ENCODE results near the gene ADD2. TPM values are rescaled to one million over a fixed set of nuclear protein-coding genes. Genes with fewer than 3 reads are reported as not detected.

The ADD2 gene
- total RNA-seq, 4 donors from 2014 or later = 0.40 to 1.9 (median 1.1) TPM

DNA sequence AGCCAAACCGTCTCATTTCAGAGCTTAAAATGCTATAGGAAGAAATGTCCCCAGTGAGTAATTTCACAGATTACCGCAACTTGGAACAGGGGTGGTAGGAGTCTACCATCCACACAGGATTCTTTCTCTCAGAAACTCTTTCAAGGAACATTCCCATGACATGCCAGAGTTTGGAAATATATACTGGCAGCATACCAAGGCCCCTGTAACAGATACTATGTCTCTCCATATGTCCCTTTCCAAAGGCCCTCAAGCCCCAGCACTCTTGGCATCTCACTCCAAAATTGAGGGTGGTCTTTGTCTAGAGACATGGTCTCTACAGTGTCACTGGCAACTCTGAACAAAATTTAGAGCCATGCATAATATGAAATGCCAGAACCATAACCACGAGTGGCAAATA is 11.5 kb upstream of the ADD2 start:
- H3K27me3 ChIP-seq = peaks cover 24% of the 10 kb centered on the region
- in situ Hi-C loops (cut with MboI; ENCODE audit: low pct_ligation_motif_present in 1 of 4, low pct_unique_long_range_greater_than_20kb in 1 of 4, low sequenced_read_pairs in 3 of 4) (no loop called here), intact Hi-C loops (cut with DNase I; ENCODE audit: low total_unique reads) (no loop called here)
- TF ChIP-seq POLR2AphosphoS5 (IDR thresholded peaks at IDR 0.05) (no peak), EP300 (IDR thresholded peaks at IDR 0.05; ENCODE audit: low read depth) (no peak), POLR2A (IDR thresholded peaks at IDR 0.05) (no peak)
- TF ChIP-seq, protein P1, sequence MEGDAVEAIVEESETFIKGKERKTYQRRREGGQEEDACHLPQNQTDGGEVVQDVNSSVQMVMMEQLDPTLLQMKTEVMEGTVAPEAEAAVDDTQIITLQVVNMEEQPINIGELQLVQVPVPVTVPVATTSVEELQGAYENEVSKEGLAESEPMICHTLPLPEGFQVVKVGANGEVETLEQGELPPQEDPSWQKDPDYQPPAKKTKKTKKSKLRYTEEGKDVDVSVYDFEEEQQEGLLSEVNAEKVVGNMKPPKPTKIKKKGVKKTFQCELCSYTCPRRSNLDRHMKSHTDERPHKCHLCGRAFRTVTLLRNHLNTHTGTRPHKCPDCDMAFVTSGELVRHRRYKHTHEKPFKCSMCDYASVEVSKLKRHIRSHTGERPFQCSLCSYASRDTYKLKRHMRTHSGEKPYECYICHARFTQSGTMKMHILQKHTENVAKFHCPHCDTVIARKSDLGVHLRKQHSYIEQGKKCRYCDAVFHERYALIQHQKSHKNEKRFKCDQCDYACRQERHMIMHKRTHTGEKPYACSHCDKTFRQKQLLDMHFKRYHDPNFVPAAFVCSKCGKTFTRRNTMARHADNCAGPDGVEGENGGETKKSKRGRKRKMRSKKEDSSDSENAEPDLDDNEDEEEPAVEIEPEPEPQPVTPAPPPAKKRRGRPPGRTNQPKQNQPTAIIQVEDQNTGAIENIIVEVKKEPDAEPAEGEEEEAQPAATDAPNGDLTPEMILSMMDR (IDR thresholded peaks at IDR 0.05) = no peak
- H3K36me3 ChIP-seq = no peaks in the 10 kb centered on the region
- H3K4me3 ChIP-seq = no peak overlapping the region
- no peak overlapping the region for H3K27ac ChIP-seq
- H3K4me1 ChIP-seq = no peaks in the 10 kb centered on the region
- WGBS, 2 donors (ENCODE audit: low coverage in 1 of 2) = 71 to 84% methylated on average over 1 to 3 of the region's 3 CpGs
- no peaks in the 10 kb centered on the region for H3K9me3 ChIP-seq
- no peak for DNase-seq

GRCh38 chr2:70778676-70779075 is 10.7 kb upstream of the ADD2 start:
- Histone ChIP-seq H3K36me3 (no peaks in the 10 kb centered on the region), H3K9me3 (no peaks in the 10 kb centered on the region), H3K4me3 (no peak overlapping the region), H3K4me1 (no peaks in the 10 kb centered on the region), H3K27me3 (peaks cover 32% of the 10 kb centered on the region), H3K27ac (no peak overlapping the region)
- no peak for DNase-seq
- TF ChIP-seq POLR2A (IDR thresholded peaks at IDR 0.05) (no peak), EP300 (IDR thresholded peaks at IDR 0.05; ENCODE audit: low read depth) (no peak), POLR2AphosphoS5 (IDR thresholded peaks at IDR 0.05) (no peak)
- TF ChIP-seq, protein P1 (IDR thresholded peaks at IDR 0.05) = no peak
- intact Hi-C loops (cut with DNase I; ENCODE audit: low total_unique reads) (no loop called here), in situ Hi-C loops (cut with MboI; ENCODE audit: low pct_ligation_motif_present in 1 of 4, low pct_unique_long_range_greater_than_20kb in 1 of 4, low sequenced_read_pairs in 3 of 4) (no loop called here)
- 57 to 80% methylated on average over 1 of the region's 1 CpG for WGBS, 2 donors (ENCODE audit: low coverage in 1 of 2)

DNA sequence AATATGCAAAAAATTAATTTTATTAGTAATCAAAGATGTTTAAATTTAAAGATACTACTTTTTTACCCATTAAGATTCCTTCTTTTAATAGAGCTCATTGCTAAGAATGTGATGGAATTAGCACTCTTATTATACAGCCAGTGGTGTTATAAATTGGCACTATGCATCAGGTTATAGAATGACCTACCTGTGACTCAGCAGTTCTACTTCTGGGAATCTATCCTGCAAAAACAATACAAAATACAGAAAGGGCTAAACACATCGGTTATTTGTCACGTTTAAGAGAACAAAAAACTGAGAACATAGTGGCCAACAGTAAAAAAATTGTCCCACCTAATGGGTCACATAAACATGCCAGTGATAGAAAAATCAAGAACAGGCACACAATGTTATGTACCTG is 9.4 kb upstream of the ADD2 start:
- in situ Hi-C loops (cut with MboI; ENCODE audit: low pct_ligation_motif_present in 1 of 4, low pct_unique_long_range_greater_than_20kb in 1 of 4, low sequenced_read_pairs in 3 of 4) = no loop called here
- Histone ChIP-seq H3K4me1 (no peaks in the 10 kb centered on the region), H3K36me3 (no peaks in the 10 kb centered on the region), H3K4me3 (no peak overlapping the region), H3K9me3 (no peaks in the 10 kb centered on the region), H3K27me3 (peaks cover 45% of the 10 kb centered on the region), H3K27ac (no peak overlapping the region)
- WGBS, 2 donors (ENCODE audit: low coverage in 1 of 2) = 52 to 64% methylated on average over 2 of the region's 2 CpGs
- intact Hi-C loops (cut with DNase I; ENCODE audit: low total_unique reads) = no loop called here
- DNase-seq = no peak
- TF ChIP-seq POLR2A (IDR thresholded peaks at IDR 0.05) = no peak
- no peak for TF ChIP-seq POLR2AphosphoS5 (IDR thresholded peaks at IDR 0.05)
- TF ChIP-seq, protein P1 (IDR thresholded peaks at IDR 0.05) = no peak
- no peak for TF ChIP-seq EP300 (IDR thresholded peaks at IDR 0.05; ENCODE audit: low read depth)

GRCh38 chr2:70776266-70776665 is 8.3 kb upstream of the ADD2 start:
- H3K27ac ChIP-seq = no peak overlapping the region
- H3K4me1 ChIP-seq = no peaks in the 10 kb centered on the region
- no peak for DNase-seq
- TF ChIP-seq EP300 (IDR thresholded peaks at IDR 0.05; ENCODE audit: low read depth) = no peak
- TF ChIP-seq POLR2A (IDR thresholded peaks at IDR 0.05) = no peak
- TF ChIP-seq, protein P1 (IDR thresholded peaks at IDR 0.05) = no peak
- no peak for TF ChIP-seq POLR2AphosphoS5 (IDR thresholded peaks at IDR 0.05)
- intact Hi-C loops (cut with DNase I; ENCODE audit: low total_unique reads) = no loop called here
- H3K4me3 ChIP-seq = no peak overlapping the region
- 85 to 88% methylated on average over 3 of the region's 3 CpGs for WGBS, 2 donors (ENCODE audit: low coverage in 1 of 2)
- H3K27me3 ChIP-seq = peaks cover 56% of the 10 kb centered on the region
- no peaks in the 10 kb centered on the region for H3K9me3 ChIP-seq
- in situ Hi-C loops (cut with MboI; ENCODE audit: low pct_ligation_motif_present in 1 of 4, low pct_unique_long_range_greater_than_20kb in 1 of 4, low sequenced_read_pairs in 3 of 4) = no loop called here
- no peaks in the 10 kb centered on the region for H3K36me3 ChIP-seq

All from transverse colon (tissue), 4 donors.